Epithelial cell of proximal tubule (primary cell): ENCODE measurements around the gene ZGPAT. TPM values are rescaled to one million over a fixed set of nuclear protein-coding genes. Genes with fewer than 3 reads are reported as not detected.

Experiments
- DNase-seq: peaks from one replicate; pipeline ENCODE4 v3.0.0-alpha.2; 2011; ENCODE audit warnings: low read depth
- H3K4me3 ChIP-seq: 2 replicates; pipeline ENCODE4 v1.5.1; 2011; ENCODE audit warnings: low read depth, mild to moderate bottlenecking, low read length
- total RNA-seq: library from RNA; depleted of rRNA; stranded (reverse); fragments of >200 nt; gene quantifications from 2 replicates; pipeline ENCODE4 v1.2.3, GENCODE V29; 2015
- TF ChIP-seq, protein P1 (sequence below): conservative IDR thresholded peaks from 2 replicates; pipeline ENCODE4 v1.5.1; 2012; ENCODE audit warnings: low read depth, mild to moderate bottlenecking, low read length

Gene ZGPAT
- total RNA-seq, 1 donor from 2014 or later: 36.5 TPM

DNA sequence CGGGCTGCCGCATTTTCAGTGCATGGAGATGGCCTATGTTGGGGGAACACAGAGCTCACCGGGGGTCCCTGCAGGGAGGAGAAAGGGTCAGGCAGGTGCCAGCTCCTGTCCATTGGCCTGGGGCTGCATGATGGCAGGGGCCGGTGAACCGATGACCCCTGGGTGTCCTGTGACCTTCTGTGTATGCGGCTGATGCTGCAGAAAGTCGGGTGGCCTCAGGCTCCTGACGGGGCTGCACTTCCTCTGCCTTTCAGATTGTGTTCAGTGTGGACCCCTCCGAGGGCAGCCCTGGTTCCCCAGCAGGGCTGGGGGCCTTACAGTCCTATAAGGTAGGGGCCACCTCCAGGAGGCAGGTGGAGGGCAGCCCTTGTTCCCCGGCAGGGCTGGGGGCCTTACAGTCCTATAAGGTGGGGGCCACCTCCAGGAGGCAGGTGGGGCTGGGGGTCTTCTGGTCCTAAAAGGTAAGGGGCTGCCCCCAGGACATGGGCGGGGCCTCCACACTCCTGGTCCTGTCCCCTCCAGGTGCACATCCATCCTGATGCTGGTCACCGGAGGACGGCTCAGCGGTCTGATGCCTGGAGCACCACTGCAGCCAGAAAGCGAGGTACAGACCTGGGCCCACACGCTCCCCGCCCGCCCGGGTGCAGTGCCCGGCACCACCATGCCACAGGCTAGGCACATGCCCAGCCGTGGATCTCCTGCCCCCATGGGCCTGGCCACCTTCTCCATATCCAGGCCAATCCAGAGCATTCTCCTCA lies 22.4 kb upstream of the ZGPAT start:
- H3K4me3 ChIP-seq: no peak overlapping the region
- DNase-seq: no peak
- TF ChIP-seq, protein P1, sequence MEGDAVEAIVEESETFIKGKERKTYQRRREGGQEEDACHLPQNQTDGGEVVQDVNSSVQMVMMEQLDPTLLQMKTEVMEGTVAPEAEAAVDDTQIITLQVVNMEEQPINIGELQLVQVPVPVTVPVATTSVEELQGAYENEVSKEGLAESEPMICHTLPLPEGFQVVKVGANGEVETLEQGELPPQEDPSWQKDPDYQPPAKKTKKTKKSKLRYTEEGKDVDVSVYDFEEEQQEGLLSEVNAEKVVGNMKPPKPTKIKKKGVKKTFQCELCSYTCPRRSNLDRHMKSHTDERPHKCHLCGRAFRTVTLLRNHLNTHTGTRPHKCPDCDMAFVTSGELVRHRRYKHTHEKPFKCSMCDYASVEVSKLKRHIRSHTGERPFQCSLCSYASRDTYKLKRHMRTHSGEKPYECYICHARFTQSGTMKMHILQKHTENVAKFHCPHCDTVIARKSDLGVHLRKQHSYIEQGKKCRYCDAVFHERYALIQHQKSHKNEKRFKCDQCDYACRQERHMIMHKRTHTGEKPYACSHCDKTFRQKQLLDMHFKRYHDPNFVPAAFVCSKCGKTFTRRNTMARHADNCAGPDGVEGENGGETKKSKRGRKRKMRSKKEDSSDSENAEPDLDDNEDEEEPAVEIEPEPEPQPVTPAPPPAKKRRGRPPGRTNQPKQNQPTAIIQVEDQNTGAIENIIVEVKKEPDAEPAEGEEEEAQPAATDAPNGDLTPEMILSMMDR: no peak

GRCh38 chr20:63686094-63686491 lies 21.7 kb upstream of the ZGPAT start:
- H3K4me3 ChIP-seq: no peak overlapping the region
- TF ChIP-seq, protein P1: no peak
- no peak for DNase-seq

DNA sequence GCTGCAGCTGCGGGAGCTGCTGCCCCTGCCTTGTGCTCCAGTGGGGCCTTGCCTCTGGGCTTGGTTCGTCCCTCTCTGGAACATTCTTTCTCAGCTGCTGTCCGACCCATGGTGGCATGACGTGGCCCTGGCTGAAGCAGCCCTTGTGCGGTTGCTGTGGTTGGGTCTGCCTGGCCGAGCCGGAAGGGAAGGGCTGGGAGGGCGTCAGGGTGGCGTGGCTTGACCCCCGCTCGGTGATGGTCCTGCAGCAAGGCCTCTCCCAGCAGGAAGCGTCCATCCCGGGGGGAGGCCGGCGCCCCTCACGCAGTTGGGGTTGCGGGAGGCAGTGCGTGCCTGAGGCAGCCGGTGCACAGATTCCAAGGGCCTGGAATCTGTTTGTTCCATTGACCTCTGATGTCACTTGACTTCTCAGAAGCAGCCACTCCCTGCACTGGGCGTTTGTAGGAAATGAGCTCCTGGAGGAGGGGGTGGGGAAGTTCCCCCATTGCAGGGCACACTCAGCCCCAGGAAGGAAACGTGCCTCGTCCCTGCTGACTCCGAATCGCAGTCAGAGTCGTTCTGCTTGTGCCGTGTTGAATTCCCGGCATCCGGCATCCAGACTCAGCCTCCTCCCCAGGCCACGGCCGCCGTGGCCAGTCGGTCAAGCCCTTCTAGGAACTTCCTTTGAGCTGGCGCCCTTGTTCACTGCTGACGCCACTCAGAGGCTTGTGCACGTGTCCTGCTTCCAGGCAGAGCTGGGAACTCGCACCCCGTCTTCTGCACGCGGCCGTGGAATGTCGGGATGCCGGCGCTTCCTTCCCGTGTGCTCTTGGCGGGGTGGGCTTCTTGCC lies 21.1 kb upstream of the ZGPAT start:
- no peak overlapping the region for H3K4me3 ChIP-seq
- DNase-seq: peak; percentile 56
- TF ChIP-seq, protein P1: no peak

DNA sequence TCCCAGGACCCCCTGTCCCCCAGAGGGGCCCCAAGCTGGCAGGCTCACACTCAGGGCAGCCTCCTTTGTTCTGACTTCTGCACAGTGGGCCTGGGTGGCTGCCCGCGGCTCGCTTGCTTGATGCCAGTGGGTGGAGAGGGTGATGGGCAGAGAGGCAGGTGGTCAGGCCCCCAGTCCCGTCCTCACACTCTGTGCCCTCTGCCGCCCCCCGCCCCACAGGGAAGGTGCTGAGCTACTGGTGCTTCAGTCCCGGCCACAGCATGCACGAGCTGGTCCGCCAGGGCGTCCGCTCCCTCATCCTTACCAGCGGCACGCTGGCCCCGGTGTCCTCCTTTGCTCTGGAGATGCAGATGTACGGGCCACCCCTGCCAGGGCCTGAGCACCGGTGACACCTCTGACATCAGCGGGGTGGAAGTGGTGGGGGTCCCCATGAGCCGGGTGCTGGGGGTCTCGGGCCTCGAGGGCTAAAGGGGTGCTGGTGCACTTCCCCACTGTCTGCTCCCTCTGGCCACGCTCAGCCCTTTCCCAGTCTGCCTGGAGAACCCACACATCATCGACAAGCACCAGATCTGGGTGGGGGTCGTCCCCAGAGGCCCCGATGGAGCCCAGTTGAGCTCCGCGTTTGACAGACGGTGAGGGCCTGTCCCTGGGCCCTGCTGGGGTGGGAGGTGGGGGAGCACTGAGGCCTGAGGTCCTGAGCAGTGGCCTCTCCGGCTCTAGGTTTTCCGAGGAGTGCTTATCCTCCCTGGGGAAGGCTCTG lies 20.2 kb upstream of the ZGPAT start:
- TF ChIP-seq, protein P1: no peak
- no peak overlapping the region for H3K4me3 ChIP-seq
- DNase-seq: no peak

- DNase-seq: no peak
- H3K4me3 ChIP-seq: no peak overlapping the region
- TF ChIP-seq, protein P1: no peak
Measured at GRCh38 chr20:63688228-63689045, 19.4 kb upstream of the ZGPAT start.
